IPS-NIHi11 (cell line): ENCODE results near the gene PRPF38B.
"Not testable (repeated sequence)": the region's sequence is repeated elsewhere in the genome, so short reads cannot be mapped to it uniquely, and the experiment has no call there.

ENCODE experiments used
- DNase-seq: peaks from one replicate; pipeline ENCODE4 v3.0.0; 2012; ENCODE audit warnings: mixed read lengths, low spot score

Gene PRPF38B

GRCh38 chr1:108691942-108692723 is at the start of gene PRPF38B:
Gene PRPF38B, plus strand, starts transcription at chr1:108692310. Its CDS starts 282 bp downstream, at chr1:108692592.
- DNase-seq, result peak; percentile 95

GRCh38 chr1:108643492-108644335 is 48.4 kb upstream of the PRPF38B start:
- DNase-seq, result peak; percentile 54

GRCh38 chr1:108644984-108645383 is 47.1 kb upstream of the PRPF38B start:
- no peak for DNase-seq

GRCh38 chr1:108645564-108646184 is 46.4 kb upstream of the PRPF38B start:
- DNase-seq, result peak; percentile 23

GRCh38 chr1:108646265-108646647 is 45.9 kb upstream of the PRPF38B start:
- DNase-seq, result no peak

GRCh38 chr1:108646648-108647269 is 45.4 kb upstream of the PRPF38B start:
- no peak for DNase-seq

- no peak for DNase-seq
Measured at GRCh38 chr1:108653431-108654105, 38.5 kb upstream of the PRPF38B start.

GRCh38 chr1:108657356-108658080 is 34.6 kb upstream of the PRPF38B start:
- DNase-seq, result no peak

- DNase-seq, result peak; percentile 81
Measured at GRCh38 chr1:108661030-108661609, 31.0 kb upstream of the PRPF38B start, which contains the start of gene HENMT1. Gene HENMT1, minus strand, starts transcription at chr1:108661093. Its CDS starts 1,209 bp downstream, at chr1:108659884.

- DNase-seq, result no peak
Measured at GRCh38 chr1:108663074-108663473, 29.0 kb upstream of the PRPF38B start.

GRCh38 chr1:108664481-108664880 is 27.6 kb upstream of the PRPF38B start:
- DNase-seq, result no peak

GRCh38 chr1:108665067-108665466 is 27.0 kb upstream of the PRPF38B start:
- DNase-seq, result no peak

- DNase-seq, result no peak
Measured at GRCh38 chr1:108665771-108666170, 26.3 kb upstream of the PRPF38B start.

- DNase-seq, result not testable (repeated sequence)
Measured at GRCh38 chr1:108667422-108667821, 24.7 kb upstream of the PRPF38B start.

- no peak for DNase-seq
Measured at GRCh38 chr1:108668777-108669176, 23.3 kb upstream of the PRPF38B start.

- DNase-seq, result no peak
Measured at GRCh38 chr1:108669679-108670078, 22.4 kb upstream of the PRPF38B start.

- no peak for DNase-seq
Measured at GRCh38 chr1:108670131-108670773, 21.9 kb upstream of the PRPF38B start.

GRCh38 chr1:108671143-108671542 is 21.0 kb upstream of the PRPF38B start:
- DNase-seq, result no peak

- no peak for DNase-seq
Measured at GRCh38 chr1:108678706-108679105, 13.4 kb upstream of the PRPF38B start.
